GM04503 (cell line): ENCODE data around the gene RHOC.
"Not testable (repeated sequence)": the region's sequence is repeated elsewhere in the genome, so short reads cannot be mapped to it uniquely, and the experiment has no call there.

Experiments
- DNase-seq: peaks from one replicate; pipeline ENCODE4 v3.0.0-alpha.2; 2012; ENCODE audit warnings: low read depth

RHOC gene

GRCh38 chr1:112706505-112707220 lies at the start of gene RHOC:
RHOC (minus strand) TSS chr1:112707127; CDS start chr1:112703799, 3,328 bp downstream.
- DNase-seq = no peak

- DNase-seq = no peak
Measured at GRCh38 chr1:112754116-112754628, 47.2 kb upstream of the RHOC start.

DNA sequence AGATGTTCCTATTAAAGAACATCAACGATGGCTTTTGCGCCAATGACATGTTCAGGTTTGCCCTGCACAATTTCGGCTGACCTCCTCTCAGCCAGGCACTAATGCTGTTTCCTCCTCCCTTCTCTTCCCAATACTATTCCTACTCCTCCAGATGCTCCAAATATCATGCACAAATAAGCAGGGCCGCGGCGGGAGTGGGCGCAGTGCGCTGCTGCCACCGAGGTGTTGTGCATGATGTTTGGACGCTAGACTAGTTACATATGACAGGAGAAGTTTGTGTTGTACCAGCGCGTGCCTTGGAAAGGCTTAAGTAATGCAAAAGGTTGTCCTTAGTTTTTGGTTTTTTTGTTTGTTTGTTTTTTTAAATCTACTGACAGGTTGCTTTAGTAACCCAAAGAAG lies 41.5 kb upstream of the RHOC start:
- DNase-seq = no peak

DNA sequence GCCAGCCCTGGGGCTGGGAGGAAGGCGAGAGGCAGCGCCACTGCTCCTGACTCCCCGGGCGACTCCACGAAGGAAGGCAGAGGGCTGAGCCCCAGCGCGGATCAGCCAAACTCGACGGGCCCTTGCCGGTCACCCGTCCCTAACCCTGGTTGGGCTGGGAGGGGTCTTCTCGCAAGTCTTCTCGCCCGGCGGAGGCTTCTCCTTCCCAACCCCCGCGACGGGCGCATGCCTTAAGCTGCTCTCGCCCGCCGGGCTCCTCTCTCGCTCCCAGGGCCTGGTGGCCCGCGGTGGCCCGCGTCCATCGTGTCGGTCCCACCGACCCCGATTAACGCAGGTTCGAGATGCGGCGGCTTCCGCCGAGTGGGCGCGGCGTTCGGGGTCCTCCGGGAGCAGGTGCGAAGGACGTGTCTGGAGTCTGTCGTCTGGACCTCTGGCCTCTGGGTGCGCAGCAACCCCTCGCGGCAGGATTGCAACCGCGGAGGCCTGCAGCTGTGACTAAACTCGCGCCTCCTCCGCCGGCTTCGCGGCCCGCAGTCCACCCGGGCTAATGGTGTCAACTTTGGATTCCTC lies 37.2 kb upstream of the RHOC start:
- DNase-seq = no peak

DNA sequence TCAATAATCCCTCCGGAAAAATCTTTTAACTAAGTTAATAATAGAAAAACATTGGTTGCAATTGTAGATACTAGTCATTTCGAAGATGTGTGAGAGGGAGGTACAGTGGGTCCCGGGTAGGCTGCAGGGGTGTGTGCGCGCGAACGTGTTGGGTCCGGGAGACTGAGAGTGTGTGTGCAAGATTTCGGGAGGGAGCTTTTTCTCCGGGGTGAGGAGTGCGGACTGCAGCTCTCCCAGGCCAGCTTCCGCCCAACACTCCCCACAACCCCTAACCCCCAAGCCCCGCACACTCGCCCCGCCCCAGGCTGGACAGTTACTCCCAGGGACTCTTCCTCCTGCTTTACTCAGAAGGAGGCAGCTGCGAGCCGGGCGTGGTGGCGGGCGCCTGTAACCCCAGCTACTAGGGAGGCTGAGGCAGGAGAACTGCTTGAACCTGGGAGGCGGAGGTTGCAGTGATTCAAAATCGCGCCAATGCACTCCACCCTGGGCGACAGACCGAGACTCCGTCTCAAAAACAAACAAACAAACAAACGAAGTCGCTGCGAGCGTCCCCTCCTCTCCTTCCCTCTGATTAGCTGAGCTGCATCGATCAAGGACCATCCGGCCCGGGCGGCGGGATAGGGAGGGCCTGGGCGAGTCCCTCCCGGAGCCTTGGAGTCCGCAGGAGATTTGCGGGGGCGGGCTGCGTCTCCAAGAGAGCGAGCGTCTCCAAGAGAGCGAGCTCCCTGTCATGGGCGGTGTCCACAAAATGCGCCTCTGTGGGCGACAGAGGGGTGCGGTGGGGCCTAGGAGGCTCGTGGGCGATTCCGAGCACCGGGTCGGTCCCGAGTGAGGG lies 36.5 kb upstream of the RHOC start:
- no peak for DNase-seq

- DNase-seq = no peak
Measured at GRCh38 chr1:112737573-112737972, 30.6 kb upstream of the RHOC start.

GRCh38 chr1:112735752-112736151 lies 28.8 kb upstream of the RHOC start:
- peak; percentile 61 for DNase-seq

- DNase-seq = no peak
Measured at GRCh38 chr1:112731451-112731850, 24.5 kb upstream of the RHOC start.

GRCh38 chr1:112729909-112730308 lies 23.0 kb upstream of the RHOC start:
- DNase-seq = no peak

- not testable (repeated sequence) for DNase-seq
Measured at GRCh38 chr1:112729011-112729410, 22.1 kb upstream of the RHOC start.

- not testable (repeated sequence) for DNase-seq
Measured at GRCh38 chr1:112728306-112728971, 21.5 kb upstream of the RHOC start.

DNA sequence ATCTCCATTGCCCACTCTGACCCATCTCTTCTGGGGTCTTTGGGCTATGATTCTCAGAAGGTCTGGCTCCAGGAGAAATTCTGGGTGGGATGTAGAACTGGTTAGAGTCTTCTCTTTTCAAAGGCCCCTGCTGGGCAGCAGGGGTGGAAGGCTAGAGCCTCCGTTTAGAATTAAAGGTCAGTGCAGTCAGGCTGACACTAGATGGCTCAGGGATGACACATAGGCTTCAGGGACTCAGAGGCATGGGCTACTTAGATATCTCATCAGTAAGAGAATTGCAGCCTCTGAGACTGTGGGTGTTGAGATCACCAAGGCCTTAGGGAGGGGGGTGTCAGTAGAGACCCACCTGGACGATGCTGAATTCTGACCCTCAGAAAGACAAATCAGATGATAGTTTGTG lies 20.8 kb upstream of the RHOC start:
- no peak for DNase-seq

- DNase-seq = not testable (repeated sequence)
Measured at GRCh38 chr1:112724240-112724639, 17.3 kb upstream of the RHOC start.

DNA sequence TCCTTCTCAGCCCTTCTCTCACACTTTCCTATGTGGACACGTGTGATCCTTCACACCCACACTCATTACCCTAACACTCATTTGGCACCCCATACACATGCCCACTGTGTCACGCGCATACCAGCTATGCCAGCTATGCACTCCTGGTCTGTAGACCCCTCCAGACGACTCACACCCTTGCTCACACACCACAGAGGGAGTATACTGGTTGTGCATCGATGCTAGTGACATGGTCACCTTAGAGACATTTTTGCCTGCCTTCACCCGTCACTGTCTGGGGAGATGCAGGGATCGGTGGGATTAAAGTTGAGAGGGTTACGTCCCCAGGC lies 16.5 kb upstream of the RHOC start:
- no peak for DNase-seq

- no peak for DNase-seq
Measured at GRCh38 chr1:112722601-112723510, 15.9 kb upstream of the RHOC start.

DNA sequence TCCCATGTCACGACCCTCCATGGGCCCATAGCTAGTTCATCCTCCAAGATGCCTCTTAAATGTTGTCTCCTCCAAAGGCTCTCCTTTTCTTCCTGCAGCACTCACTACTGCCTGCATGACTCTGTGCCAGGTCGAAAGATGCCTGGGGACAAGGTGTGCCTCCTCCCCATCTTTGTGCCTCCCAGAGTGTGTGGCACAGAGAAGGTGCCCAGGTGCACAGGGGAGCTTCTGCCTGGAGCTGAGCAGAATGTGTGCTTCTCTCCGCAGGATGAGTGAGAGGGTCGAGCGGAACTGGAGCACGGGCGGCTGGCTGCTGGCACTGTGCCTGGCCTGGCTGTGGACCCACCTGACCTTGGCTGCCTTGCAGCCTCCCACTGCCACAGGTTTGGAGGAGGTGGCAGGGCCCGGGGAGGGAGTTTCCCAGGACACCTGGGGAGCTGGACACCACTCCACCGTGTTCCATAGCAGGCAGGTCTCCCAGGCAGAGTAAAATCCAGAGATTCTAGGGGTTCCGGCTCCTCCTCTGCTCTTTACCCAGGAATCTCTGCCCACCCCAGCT lies 15.1 kb upstream of the RHOC start:
- DNase-seq = no peak

DNA sequence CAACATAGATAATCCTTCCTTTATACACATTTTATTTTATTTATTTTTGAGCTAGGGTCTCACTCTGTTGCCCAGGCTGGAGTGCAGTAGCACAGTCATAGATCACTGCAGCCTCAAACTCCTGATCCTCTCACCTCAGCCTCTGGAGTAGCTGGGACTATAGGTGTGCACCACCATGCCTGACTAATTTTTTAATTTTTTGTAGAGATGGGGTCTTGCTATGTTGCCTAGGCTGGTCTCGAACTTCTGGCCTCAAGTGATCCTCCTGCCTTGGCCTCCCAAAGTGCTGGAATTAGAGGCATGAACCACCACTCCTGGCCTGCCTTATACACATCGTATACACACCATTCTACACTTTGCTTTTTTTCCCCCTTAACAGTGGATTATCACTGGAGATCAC lies 14.4 kb upstream of the RHOC start:
- DNase-seq = not testable (repeated sequence)

- no peak for DNase-seq
Measured at GRCh38 chr1:112720800-112721199, 13.9 kb upstream of the RHOC start.

GRCh38 chr1:112719706-112720105 lies 12.8 kb upstream of the RHOC start:
- no peak for DNase-seq

- DNase-seq = no peak
Measured at GRCh38 chr1:112718691-112719418, 11.9 kb upstream of the RHOC start.
